SK-N-SH treated with all-trans-retinoic acid at 6 μM for 48 hours (cell line): ENCODE measurements around the gene NTPCR.

Experiments used
- PATZ1 ChIP-seq: fragments of 250-450 bp; sonication (Bioruptor Pico); IDR thresholded peaks from 2 replicates; pipeline ENCODE4 v1.8.0; 2020; ENCODE audit warnings: mild to moderate bottlenecking, moderate library complexity, borderline replicate concordance
- RARB ChIP-seq: fragments of 250-450 bp; sonication (Bioruptor Pico); IDR thresholded peaks from 2 replicates; pipeline ENCODE4 v1.8.0; 2021; ENCODE audit warnings: mild to moderate bottlenecking, moderate library complexity
- TCF4 ChIP-seq: fragments of 250-450 bp; sonication (Bioruptor Pico); IDR thresholded peaks from 2 replicates; pipeline ENCODE4 v1.8.0; 2021; ENCODE audit warnings: mild to moderate bottlenecking, moderate library complexity, borderline replicate concordance
- TOX ChIP-seq: fragments of 250-450 bp; sonication (Bioruptor Pico); IDR thresholded peaks from 2 replicates; pipeline ENCODE4 v1.8.0; 2021; ENCODE audit warnings: mild to moderate bottlenecking, moderate library complexity, borderline replicate concordance
- ZFP3 ChIP-seq: fragments of 250-450 bp; sonication (Bioruptor Pico); IDR thresholded peaks from 2 replicates; pipeline ENCODE4 v1.5.0; 2020; ENCODE audit warnings: mild to moderate bottlenecking, moderate library complexity
- ZFP30 ChIP-seq: fragments of 450-650 bp; formaldehyde crosslinking; IDR thresholded peaks from 2 replicates; pipeline ENCODE4 v1.5.0; 2022; ENCODE audit warnings: mild to moderate bottlenecking, moderate library complexity
- TF ChIP-seq, protein P1 (sequence below): fragments of 250-450 bp; sonication (Bioruptor Pico); IDR thresholded peaks from 2 replicates; pipeline ENCODE4 v1.5.1; 2021; ENCODE audit warnings: mild to moderate bottlenecking, moderate library complexity

DNA sequence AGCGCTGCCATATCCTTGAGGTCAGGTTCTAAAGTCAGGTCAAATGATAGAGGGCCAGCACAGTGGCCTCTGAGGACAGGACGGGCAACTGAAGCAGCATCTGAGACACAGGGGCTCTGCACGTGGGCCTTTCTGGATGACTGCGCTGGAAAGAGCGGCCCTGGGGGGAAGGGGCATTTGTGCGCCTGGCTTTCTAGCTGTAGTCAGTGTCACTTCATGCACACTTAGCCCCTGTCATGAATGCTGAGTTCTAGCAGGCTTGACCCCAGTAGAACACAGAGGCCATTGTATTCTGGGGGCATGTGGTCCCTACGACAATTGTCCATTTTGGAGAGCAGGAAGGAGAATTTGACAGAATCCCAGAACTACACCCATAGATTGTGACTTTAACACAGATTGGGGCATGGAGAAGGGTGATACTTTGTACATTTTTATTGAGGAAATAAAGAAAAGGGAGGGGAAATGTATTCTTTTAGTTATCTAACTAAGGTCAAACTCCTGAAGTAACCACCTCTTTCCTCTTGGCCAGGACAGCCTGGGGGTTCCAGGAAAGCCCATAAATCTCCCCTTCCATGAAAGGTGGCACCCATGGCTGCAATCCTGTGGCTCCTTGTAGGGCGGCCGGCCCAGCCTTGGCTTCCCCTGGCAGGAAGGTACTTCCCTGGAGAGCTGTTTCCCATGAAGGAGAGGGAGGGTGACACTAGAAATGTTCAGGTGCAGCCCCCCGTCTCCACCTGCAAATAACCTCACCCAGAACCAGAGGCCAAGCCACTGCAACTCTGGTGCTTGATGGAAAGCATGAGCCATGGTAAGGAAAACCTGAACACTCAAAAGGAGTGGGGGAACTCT lies 34.4 kb downstream of the NTPCR start:
- TF ChIP-seq ZFP3 (CRISPR knock-in tag) (no peak), PATZ1 (CRISPR knock-in tag) (no peak), ZFP30 (CRISPR knock-in tag) (no peak), RARB (CRISPR knock-in tag) (no peak), TOX (CRISPR knock-in tag) (no peak), TCF4 (CRISPR knock-in tag) (no peak)
- TF ChIP-seq, protein P1, sequence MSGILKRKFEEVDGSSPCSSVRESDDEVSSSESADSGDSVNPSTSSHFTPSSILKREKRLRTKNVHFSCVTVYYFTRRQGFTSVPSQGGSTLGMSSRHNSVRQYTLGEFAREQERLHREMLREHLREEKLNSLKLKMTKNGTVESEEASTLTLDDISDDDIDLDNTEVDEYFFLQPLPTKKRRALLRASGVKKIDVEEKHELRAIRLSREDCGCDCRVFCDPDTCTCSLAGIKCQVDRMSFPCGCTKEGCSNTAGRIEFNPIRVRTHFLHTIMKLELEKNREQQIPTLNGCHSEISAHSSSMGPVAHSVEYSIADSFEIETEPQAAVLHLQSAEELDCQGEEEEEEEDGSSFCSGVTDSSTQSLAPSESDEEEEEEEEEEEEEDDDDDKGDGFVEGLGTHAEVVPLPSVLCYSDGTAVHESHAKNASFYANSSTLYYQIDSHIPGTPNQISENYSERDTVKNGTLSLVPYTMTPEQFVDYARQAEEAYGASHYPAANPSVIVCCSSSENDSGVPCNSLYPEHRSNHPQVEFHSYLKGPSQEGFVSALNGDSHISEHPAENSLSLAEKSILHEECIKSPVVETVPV (CRISPR knock-in tag): no peak
